ENCODE measurements around the gene EEFSEC.

The EEFSEC gene

GRCh38 chr3:128366652-128367051 is 213.4 kb downstream of the EEFSEC start:
- DNase-seq = no peak
- in situ Hi-C loops (cut with MboI; ENCODE audit: low pct_unique_long_range_greater_than_20kb, low sequenced_read_pairs) = no loop called here

GRCh38 chr3:128367221-128367620 is 213.9 kb downstream of the EEFSEC start:
- DNase-seq = no peak
- in situ Hi-C loops (cut with MboI; ENCODE audit: low pct_unique_long_range_greater_than_20kb, low sequenced_read_pairs) = no loop called here

GRCh38 chr3:128367761-128368160 is 214.5 kb downstream of the EEFSEC start:
- in situ Hi-C loops (cut with MboI; ENCODE audit: low pct_unique_long_range_greater_than_20kb, low sequenced_read_pairs) = no loop called here

GRCh38 chr3:128368626-128369025 is 215.3 kb downstream of the EEFSEC start:
- in situ Hi-C loops (cut with MboI; ENCODE audit: low pct_unique_long_range_greater_than_20kb, low sequenced_read_pairs) = no loop called here
- DNase-seq = no peak

More at GRCh38 chr3:128367761-128368160, 214.5 kb downstream of the EEFSEC start:
- DNase-seq = no peak

GRCh38 chr3:128369121-128369703 is 215.9 kb downstream of the EEFSEC start:
- DNase-seq = no peak
- in situ Hi-C loops (cut with MboI; ENCODE audit: low pct_unique_long_range_greater_than_20kb, low sequenced_read_pairs) = no loop called here

GRCh38 chr3:128369881-128370642 is 216.8 kb downstream of the EEFSEC start:
- no peak for DNase-seq
- in situ Hi-C loops (cut with MboI; ENCODE audit: low pct_unique_long_range_greater_than_20kb, low sequenced_read_pairs) = no loop called here

- in situ Hi-C loops (cut with MboI; ENCODE audit: low pct_unique_long_range_greater_than_20kb, low sequenced_read_pairs) = no loop called here
These were observed 219.0 kb downstream of the EEFSEC start for GRCh38 chr3:128372281-128372680.

GRCh38 chr3:128372707-128373533 is 219.6 kb downstream of the EEFSEC start:
- in situ Hi-C loops (cut with MboI; ENCODE audit: low pct_unique_long_range_greater_than_20kb, low sequenced_read_pairs) = no loop called here
- DNase-seq = no peak

More at GRCh38 chr3:128372281-128372680, 219.0 kb downstream of the EEFSEC start:
- DNase-seq = no peak

GRCh38 chr3:128374746-128375445 is 221.6 kb downstream of the EEFSEC start:
- DNase-seq = no peak
- in situ Hi-C loops (cut with MboI; ENCODE audit: low pct_unique_long_range_greater_than_20kb, low sequenced_read_pairs) = no loop called here

GRCh38 chr3:128376516-128376915 is 223.2 kb downstream of the EEFSEC start:
- DNase-seq = no peak
- in situ Hi-C loops (cut with MboI; ENCODE audit: low pct_unique_long_range_greater_than_20kb, low sequenced_read_pairs) = no loop called here

GRCh38 chr3:128378631-128379347 is 225.5 kb downstream of the EEFSEC start:
- in situ Hi-C loops (cut with MboI; ENCODE audit: low pct_unique_long_range_greater_than_20kb, low sequenced_read_pairs) = no loop called here
- no peak for DNase-seq

GRCh38 chr3:128379367-128380160 is 226.3 kb downstream of the EEFSEC start:
- no peak for DNase-seq

GRCh38 chr3:128380295-128380694 is 227.0 kb downstream of the EEFSEC start:
- in situ Hi-C loops (cut with MboI; ENCODE audit: low pct_unique_long_range_greater_than_20kb, low sequenced_read_pairs) = no loop called here
- DNase-seq = no peak

More at GRCh38 chr3:128379367-128380160, 226.3 kb downstream of the EEFSEC start:
- in situ Hi-C loops (cut with MboI; ENCODE audit: low pct_unique_long_range_greater_than_20kb, low sequenced_read_pairs) = no loop called here

GRCh38 chr3:128380719-128381118 is 227.4 kb downstream of the EEFSEC start:
- no peak for DNase-seq
- in situ Hi-C loops (cut with MboI; ENCODE audit: low pct_unique_long_range_greater_than_20kb, low sequenced_read_pairs) = no loop called here

GRCh38 chr3:128381609-128382008 is 228.3 kb downstream of the EEFSEC start:
- DNase-seq = no peak
- in situ Hi-C loops (cut with MboI; ENCODE audit: low pct_unique_long_range_greater_than_20kb, low sequenced_read_pairs) = no loop called here

- in situ Hi-C loops (cut with MboI; ENCODE audit: low pct_unique_long_range_greater_than_20kb, low sequenced_read_pairs) = no loop called here
- no peak for DNase-seq
These were observed 229.0 kb downstream of the EEFSEC start for GRCh38 chr3:128382221-128382807.

- peak; percentile 11 for DNase-seq
- in situ Hi-C loops (cut with MboI; ENCODE audit: low pct_unique_long_range_greater_than_20kb, low sequenced_read_pairs) = no loop called here
These were observed 230.3 kb downstream of the EEFSEC start for GRCh38 chr3:128383316-128384235.
